Activated naive CD4-positive, alpha-beta T cell treated with anti-CD3 and anti-CD28 coated beads, Interleukin-2, amount 50 U/mL, for 24 hours (primary cell): ENCODE results near the gene PSIP1.

Experiments
- H3K27ac Mint-ChIP-seq: one replicate; pipeline ENCODE4 v1.8.0; 2021; ENCODE audit warnings: mild to moderate bottlenecking, mixed read lengths
- H3K27me3 Mint-ChIP-seq: one replicate; pipeline ENCODE4 v1.8.0; 2021; ENCODE audit warnings: mixed read lengths
- H3K36me3 Mint-ChIP-seq: one replicate; pipeline ENCODE4 v1.8.0; 2021; ENCODE audit warnings: mixed read lengths
- H3K4me1 Mint-ChIP-seq: one replicate; pipeline ENCODE4 v1.8.0; 2021; ENCODE audit warnings: mixed read lengths
- H3K4me3 Mint-ChIP-seq: one replicate; pipeline ENCODE4 v1.8.0; 2021; ENCODE audit warnings: mild to moderate bottlenecking, mixed read lengths
- H3K9me3 Mint-ChIP-seq: one replicate; pipeline ENCODE4 v1.8.0; 2021; ENCODE audit warnings: mixed read lengths

Gene PSIP1

GRCh38 chr9:15519831-15520230 lies 9.1 kb upstream of the PSIP1 start:
- peaks cover 6% of the 10 kb centered on the region for H3K4me1 Mint-ChIP-seq
- no peak overlapping the region for H3K27ac Mint-ChIP-seq
- H3K9me3 Mint-ChIP-seq = no peaks in the 10 kb centered on the region
- H3K4me3 Mint-ChIP-seq = no peak overlapping the region
- no peaks in the 10 kb centered on the region for H3K27me3 Mint-ChIP-seq
- no peaks in the 10 kb centered on the region for H3K36me3 Mint-ChIP-seq

- H3K4me3 Mint-ChIP-seq = no peak overlapping the region
- H3K27ac Mint-ChIP-seq = no peak overlapping the region
- H3K36me3 Mint-ChIP-seq = no peaks in the 10 kb centered on the region
- no peaks in the 10 kb centered on the region for H3K9me3 Mint-ChIP-seq
- no peaks in the 10 kb centered on the region for H3K27me3 Mint-ChIP-seq
- peaks cover 44% of the 10 kb centered on the region for H3K4me1 Mint-ChIP-seq
Measured at GRCh38 chr9:15513335-15513734, 2.6 kb upstream of the PSIP1 start.

- H3K27me3 Mint-ChIP-seq = no peaks in the 10 kb centered on the region
- H3K36me3 Mint-ChIP-seq = no peaks in the 10 kb centered on the region
- peaks cover 48% of the 10 kb centered on the region for H3K4me1 Mint-ChIP-seq
- no peaks in the 10 kb centered on the region for H3K9me3 Mint-ChIP-seq
- no peak overlapping the region for H3K4me3 Mint-ChIP-seq
- H3K27ac Mint-ChIP-seq = peak overlapping the region; percentile 8
Measured at GRCh38 chr9:15512889-15513288, 2.1 kb upstream of the PSIP1 start.

DNA sequence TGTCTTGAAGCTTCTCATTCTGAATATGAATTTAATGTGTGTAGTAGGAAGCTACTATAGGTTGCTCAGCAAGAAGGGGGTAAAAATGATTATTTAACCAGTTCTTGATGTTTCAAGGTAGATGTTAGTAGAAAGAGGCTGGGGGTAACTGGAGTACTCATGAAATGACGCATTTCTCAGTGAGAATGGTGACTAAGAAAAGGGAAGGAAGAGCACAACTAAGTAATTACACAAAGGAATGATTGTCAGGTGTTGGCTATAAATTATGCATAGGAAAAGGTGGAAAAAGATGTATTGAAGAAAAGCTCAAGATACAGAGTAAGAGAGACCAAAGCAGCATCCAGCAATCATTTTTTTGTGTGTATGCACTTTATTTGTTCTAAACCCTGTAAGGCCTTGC lies 1.4 kb upstream of the PSIP1 start:
- H3K4me1 Mint-ChIP-seq = peaks cover 53% of the 10 kb centered on the region
- peak overlapping the region; percentile 5 for H3K4me3 Mint-ChIP-seq
- no peaks in the 10 kb centered on the region for H3K9me3 Mint-ChIP-seq
- no peaks in the 10 kb centered on the region for H3K36me3 Mint-ChIP-seq
- peak overlapping the region; percentile 68 for H3K27ac Mint-ChIP-seq
- no peaks in the 10 kb centered on the region for H3K27me3 Mint-ChIP-seq

DNA sequence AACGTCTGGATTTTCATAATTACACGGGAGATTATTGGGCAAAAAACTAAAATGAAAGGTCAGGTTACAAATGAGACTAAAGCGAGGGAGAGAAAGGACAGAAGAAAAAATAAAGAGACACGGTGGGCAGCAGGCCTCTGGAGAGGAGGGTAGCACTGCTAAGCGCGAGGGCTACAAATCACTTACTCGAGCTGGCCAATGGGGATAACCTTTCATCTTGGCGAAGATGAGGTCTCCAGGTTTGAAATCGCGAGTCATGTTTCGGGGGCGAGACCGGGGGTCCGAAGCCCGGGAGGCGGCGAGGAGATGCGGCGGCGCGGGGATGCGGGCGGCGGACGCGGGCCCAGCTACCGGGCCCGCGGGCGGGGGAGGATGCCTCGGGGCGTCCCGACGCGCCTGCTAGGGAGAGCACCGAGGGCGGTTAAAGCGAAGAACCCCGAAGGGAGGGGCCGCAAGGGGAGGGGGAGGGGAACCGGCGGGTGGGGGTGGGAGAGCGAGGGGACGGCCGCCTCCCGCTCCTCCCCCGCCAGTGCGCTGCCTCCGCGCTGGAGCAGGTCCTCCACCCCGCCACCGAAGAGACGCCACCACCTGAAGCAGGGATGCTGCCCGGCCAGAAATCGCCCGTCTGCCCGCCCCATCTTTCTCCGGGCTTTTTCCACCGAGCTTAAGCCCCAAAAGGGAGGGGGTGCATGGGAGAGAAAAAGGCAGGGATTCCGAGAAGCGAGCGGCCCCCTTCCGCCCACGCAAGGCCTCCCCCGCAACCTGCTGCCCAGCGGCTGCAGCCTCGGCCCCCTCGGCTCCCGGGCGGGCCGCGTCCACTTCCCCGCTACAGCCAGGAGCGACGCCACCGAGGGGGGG lies 610 bp downstream of the PSIP1 start:
- Mint-ChIP-seq H3K4me3 (peak overlapping the region; percentile 95), H3K4me1 (peaks cover 69% of the 10 kb centered on the region), H3K27me3 (no peaks in the 10 kb centered on the region), H3K36me3 (peaks cover 9% of the 10 kb centered on the region), H3K27ac (peak overlapping the region; percentile 99), H3K9me3 (no peaks in the 10 kb centered on the region)

- no peak overlapping the region for H3K27ac Mint-ChIP-seq
- H3K4me1 Mint-ChIP-seq = peaks cover 63% of the 10 kb centered on the region
- H3K4me3 Mint-ChIP-seq = no peak overlapping the region
- H3K36me3 Mint-ChIP-seq = peaks cover 19% of the 10 kb centered on the region
- no peaks in the 10 kb centered on the region for H3K9me3 Mint-ChIP-seq
- H3K27me3 Mint-ChIP-seq = no peaks in the 10 kb centered on the region
Measured at GRCh38 chr9:15505921-15506320, 4.8 kb downstream of the PSIP1 start.

- peak overlapping the region; percentile 34 for H3K4me3 Mint-ChIP-seq
- H3K9me3 Mint-ChIP-seq = no peaks in the 10 kb centered on the region
- no peaks in the 10 kb centered on the region for H3K27me3 Mint-ChIP-seq
- H3K27ac Mint-ChIP-seq = peak overlapping the region; percentile 90
- H3K4me1 Mint-ChIP-seq = peaks cover 70% of the 10 kb centered on the region
- peaks cover 18% of the 10 kb centered on the region for H3K36me3 Mint-ChIP-seq
Measured at GRCh38 chr9:15501803-15502202, 9.0 kb downstream of the PSIP1 start.

DNA sequence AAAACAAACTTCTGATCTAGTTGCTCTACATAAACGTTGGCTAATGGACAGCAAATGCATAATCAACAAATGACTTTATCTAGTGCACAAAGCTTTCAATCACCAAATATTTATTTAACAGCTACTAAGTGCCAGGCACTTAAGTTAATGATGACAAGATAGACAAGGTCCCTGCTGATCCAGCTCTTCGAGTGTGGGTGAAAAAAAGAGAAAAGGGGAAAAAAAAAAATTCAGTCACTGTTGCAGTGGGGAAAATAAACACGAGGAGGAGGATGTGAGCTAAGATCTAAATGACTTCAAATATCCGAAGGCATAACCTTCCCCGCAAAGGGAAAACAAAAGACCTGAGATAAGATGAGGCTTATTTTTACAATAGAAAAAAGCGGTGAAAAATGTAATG lies 9.6 kb downstream of the PSIP1 start:
- Mint-ChIP-seq H3K27me3 (no peaks in the 10 kb centered on the region), H3K9me3 (no peaks in the 10 kb centered on the region), H3K4me3 (peak overlapping the region; percentile 62), H3K4me1 (peaks cover 70% of the 10 kb centered on the region), H3K36me3 (peaks cover 16% of the 10 kb centered on the region), H3K27ac (peak overlapping the region; percentile 57)

- Mint-ChIP-seq H3K4me1 (peaks cover 80% of the 10 kb centered on the region), H3K36me3 (peaks cover 12% of the 10 kb centered on the region), H3K27ac (peak overlapping the region; percentile 57), H3K9me3 (no peaks in the 10 kb centered on the region), H3K4me3 (no peak overlapping the region), H3K27me3 (no peaks in the 10 kb centered on the region)
Measured at GRCh38 chr9:15499139-15499538, 11.6 kb downstream of the PSIP1 start.

DNA sequence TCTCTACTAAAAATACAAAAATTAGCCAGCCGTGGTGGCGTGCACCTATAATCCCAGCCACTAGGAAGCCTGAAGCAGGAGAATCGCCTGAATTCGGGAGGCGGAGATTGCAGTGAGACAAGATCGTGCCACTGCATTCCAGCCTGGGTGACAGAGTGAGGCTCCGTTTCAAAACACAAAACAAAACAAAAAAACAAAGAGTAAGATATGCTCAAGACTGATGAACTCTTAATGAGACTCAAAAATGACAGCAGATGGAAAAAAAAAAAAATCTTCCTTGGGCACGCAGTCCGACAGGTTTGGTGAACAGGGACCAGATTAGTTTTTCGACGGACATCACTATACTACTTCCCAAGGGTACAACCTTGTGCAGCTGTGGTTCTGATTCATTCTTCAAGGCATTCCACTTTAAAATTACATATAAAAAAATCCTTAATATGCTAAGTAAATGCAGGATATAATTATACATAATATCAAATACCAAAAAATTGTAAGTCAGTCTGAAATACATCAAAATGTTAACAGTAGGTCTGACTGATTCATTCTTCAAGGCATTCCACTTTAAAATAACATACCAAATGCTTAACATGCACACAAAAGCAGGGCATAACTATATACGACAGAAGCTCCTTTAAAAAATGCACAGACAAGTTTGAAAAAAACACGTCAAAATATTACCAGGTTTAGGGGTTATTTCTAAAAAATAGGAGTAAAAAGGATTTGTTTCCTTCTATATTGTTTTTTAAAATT lies 12.3 kb downstream of the PSIP1 start:
- H3K36me3 Mint-ChIP-seq = peaks cover 12% of the 10 kb centered on the region
- H3K9me3 Mint-ChIP-seq = no peaks in the 10 kb centered on the region
- H3K4me3 Mint-ChIP-seq = no peak overlapping the region
- no peaks in the 10 kb centered on the region for H3K27me3 Mint-ChIP-seq
- peaks cover 84% of the 10 kb centered on the region for H3K4me1 Mint-ChIP-seq
- H3K27ac Mint-ChIP-seq = no peak overlapping the region

DNA sequence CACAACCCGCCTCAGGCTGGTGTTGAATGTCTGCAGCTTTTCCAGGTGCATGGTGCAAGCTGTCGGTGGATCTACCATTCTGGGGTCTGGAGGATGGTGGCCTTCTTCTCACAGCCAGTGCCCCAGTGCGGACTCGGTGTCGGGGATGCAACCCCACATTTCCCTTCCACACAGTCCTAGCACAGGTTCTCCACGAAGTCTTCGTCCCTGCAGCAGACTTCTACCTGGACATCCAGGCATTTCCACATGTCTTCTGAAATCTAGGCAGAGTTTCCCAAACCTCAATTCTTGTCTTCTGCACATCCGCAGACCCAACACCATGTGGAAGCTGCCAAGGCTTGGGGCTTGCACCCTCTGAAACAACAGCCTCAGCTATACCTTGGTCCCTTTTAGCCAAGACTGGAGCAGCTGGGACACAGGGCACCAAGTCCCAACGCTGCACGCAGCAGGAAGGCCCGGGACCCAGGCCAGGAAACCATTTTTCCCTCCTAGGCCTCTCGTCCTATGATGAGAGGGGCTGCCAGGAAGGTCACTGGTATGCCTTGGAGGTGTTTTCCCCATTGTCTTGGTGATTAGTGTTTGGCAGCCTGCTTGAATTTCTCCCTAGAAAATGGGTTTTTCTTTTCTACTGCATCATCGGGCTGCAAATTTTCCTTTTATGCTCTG lies 18.2 kb downstream of the PSIP1 start:
- H3K4me3 Mint-ChIP-seq = no peak overlapping the region
- no peaks in the 10 kb centered on the region for H3K9me3 Mint-ChIP-seq
- peak overlapping the region; percentile 42 for H3K27ac Mint-ChIP-seq
- peaks cover 65% of the 10 kb centered on the region for H3K4me1 Mint-ChIP-seq
- H3K27me3 Mint-ChIP-seq = no peaks in the 10 kb centered on the region
- peaks cover 22% of the 10 kb centered on the region for H3K36me3 Mint-ChIP-seq

- peaks cover 63% of the 10 kb centered on the region for H3K4me1 Mint-ChIP-seq
- no peaks in the 10 kb centered on the region for H3K27me3 Mint-ChIP-seq
- no peak overlapping the region for H3K27ac Mint-ChIP-seq
- H3K9me3 Mint-ChIP-seq = no peaks in the 10 kb centered on the region
- H3K36me3 Mint-ChIP-seq = peaks cover 22% of the 10 kb centered on the region
- H3K4me3 Mint-ChIP-seq = no peak overlapping the region
Measured at GRCh38 chr9:15491950-15492349, 18.8 kb downstream of the PSIP1 start.

GRCh38 chr9:15485836-15486666 lies 24.7 kb downstream of the PSIP1 start:
- Mint-ChIP-seq H3K27ac (peak overlapping the region; percentile 78), H3K4me3 (no peak overlapping the region), H3K4me1 (peaks cover 51% of the 10 kb centered on the region), H3K36me3 (peaks cover 10% of the 10 kb centered on the region), H3K27me3 (no peaks in the 10 kb centered on the region), H3K9me3 (no peaks in the 10 kb centered on the region)

- Mint-ChIP-seq H3K27ac (no peak overlapping the region), H3K9me3 (no peaks in the 10 kb centered on the region), H3K4me3 (no peak overlapping the region), H3K36me3 (peaks cover 6% of the 10 kb centered on the region), H3K4me1 (peaks cover 53% of the 10 kb centered on the region), H3K27me3 (no peaks in the 10 kb centered on the region)
Measured at GRCh38 chr9:15484802-15485201, 26.0 kb downstream of the PSIP1 start.

DNA sequence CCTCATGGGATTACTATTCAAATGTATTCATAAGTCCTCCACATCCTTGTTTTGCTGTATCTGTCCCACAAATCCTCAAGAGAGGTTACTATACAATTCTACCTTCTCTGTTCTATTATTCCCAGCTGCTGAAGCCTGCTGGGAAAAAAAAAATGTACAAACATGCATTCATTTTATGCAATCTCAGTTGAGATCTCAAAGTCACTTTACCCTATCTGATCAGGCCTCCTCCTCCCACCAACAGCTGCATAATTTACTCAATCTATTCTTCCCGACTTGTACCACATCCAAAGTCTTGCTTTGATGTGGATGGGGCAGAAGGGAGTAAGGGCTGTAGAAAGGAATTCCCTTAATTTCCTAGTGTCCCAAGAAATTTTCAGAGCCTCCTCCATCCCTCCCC lies 28.6 kb downstream of the PSIP1 start:
- H3K27ac Mint-ChIP-seq = peak overlapping the region; percentile 77
- H3K4me3 Mint-ChIP-seq = no peak overlapping the region
- peaks cover 51% of the 10 kb centered on the region for H3K4me1 Mint-ChIP-seq
- H3K36me3 Mint-ChIP-seq = peaks cover 6% of the 10 kb centered on the region
- H3K9me3 Mint-ChIP-seq = no peaks in the 10 kb centered on the region
- no peaks in the 10 kb centered on the region for H3K27me3 Mint-ChIP-seq
